Adrenal gland (tissue), 12 donors: ENCODE measurements around the gene DPP6. TPM values are rescaled to one million over a fixed set of nuclear protein-coding genes. Genes with fewer than 3 reads are reported as not detected.
A peak's percentile ranks its signal among the peaks of the same experiment; 100 is the strongest.
"Not testable (repeated sequence)": the region's sequence is repeated elsewhere in the genome, so short reads cannot be mapped to it uniquely, and the experiment has no call there.

Source experiments
- DNase-seq, 7 donors: peaks; one replicate each; pipeline ENCODE4 v3.0.0-alpha.2; 2019 to 2020
- H3K27ac ChIP-seq, 5 donors: fragments of 200-600 bp; sonication (generic) in 4 of 5; 1 replicate in 3 of 5; 2 replicates in 2 of 5; pipeline versions ENCODE4 v1.5.1 to v1.8.0; 2016 to 2020; ENCODE audit warnings: mild to moderate bottlenecking in 1 of 5
- H3K27me3 ChIP-seq: fragments of 200-600 bp; 2 replicates; pipeline ENCODE4 v1.8.0; 2021
- H3K36me3 ChIP-seq, 2 donors: fragments of 200-600 bp; replicated peaks in 1 of 2; 1 replicate in 1 of 2; 2 replicates in 1 of 2; pipeline versions ENCODE4 v1.5.1 to v1.8.0; 2018 to 2022
- H3K4me1 ChIP-seq, 2 donors: fragments of 200-600 bp; replicated peaks in 1 of 2; 1 replicate in 1 of 2; 2 replicates in 1 of 2; pipeline versions ENCODE4 v1.5.1 to v1.8.0; 2018 to 2021
- H3K4me3 ChIP-seq, 4 donors: fragments of 200-600 bp; sonication (generic) in 3 of 4; one replicate each; pipeline ENCODE4 v1.5.1; 2016 to 2018
- H3K9me3 ChIP-seq, 3 donors: fragments of 200-600 bp; sonication (generic) in 1 of 3; replicated peaks in 1 of 3; 1 replicate in 2 of 3; 2 replicates in 1 of 3; pipeline versions ENCODE4 v1.5.1 to v1.8.0; 2016 to 2021
- POLR2A ChIP-seq, 2 donors: fragments of 450-650 bp; IDR thresholded peaks; one replicate each; pipeline ENCODE4 v1.6.1; 2017; ENCODE audit warnings: antibody characterized with exemption in 2 of 2, mild to moderate bottlenecking in 2 of 2, moderate library complexity in 1 of 2
- WGBS, 4 donors: extraction: QIAGEN DNeasy Blood & Tissue Kit in 2 of 4; methylation state at CpG; one replicate each; pipeline versions ENCODE4 v1.1.5 to v1.1.7; 2013 to 2017; 5-methylcytosine and 5-hydroxymethylcytosine counted together
- intact Hi-C, 2 donors: fragments of 100-400 bp; cut with DNase I; formaldehyde crosslinking; loops; one replicate each; pipeline versions ENCODE4 v1.14.1 to v1.15.0; 2022 to 2023
- polyA plus RNA-seq, 3 donors: library from polyadenylated mRNA; stranded (reverse); fragments of 200-250 nt in 2 of 3; fragments of 350-450 nt in 1 of 3; fragmentation: Illumina TruSeq in 1 of 3; extraction: RNeasy Lipid Tissue Mini Kit (QIAGEN cat#74804) in 1 of 3; gene quantifications; one replicate each; pipeline ENCODE4 v1.2.3, GENCODE V29; 2013 to 2014
- total RNA-seq, 9 donors: library from RNA; depleted of rRNA in 4 of 9; stranded (reverse); fragments of >200 nt in 4 of 9; fragments of 120-200 nt in 1 of 9; fragmentation: NEBNext Ultra II Directional in 1 of 9; extraction: Animal tissue kit (Norgen Biotek cat#: 25700) in 1 of 9; gene quantifications; one replicate each; pipeline versions ENCODE4 v1.1.0 to v1.2.4, GENCODE V29; 2013 to 2023
- TF ChIP-seq, protein P1 (sequence below), 6 experiments: fragments of 450-650 bp in 4 of 6; fragments of 200-600 bp in 2 of 6; sonication (generic) in 1 of 6; IDR thresholded peaks; 1 replicate in 5 of 6; 2 replicates in 1 of 6; pipeline versions ENCODE4 v1.5.1 to v1.8.0; 2016 to 2021; ENCODE audit warnings: antibody characterized with exemption in 6 of 6, mild to moderate bottlenecking in 2 of 6, moderate library complexity in 1 of 6
- donor health status: healthy with polysubstance abuse.
- donor health status: Bipolar disorder and iron deficiency.
- donor health status: DM: yes; HTN: yes; CAD: no.
- donor health status: DM: no; HTN: no; CAD: no.
- donor health status: DM: no; HTN: no; CAD: no.
- donor health status: DM: yes; HTN: yes; CAD: no.

Gene DPP6
- total and polyA plus RNA-seq, 12 donors: 0.39 to 13.1 (median 5.1) TPM

DNA sequence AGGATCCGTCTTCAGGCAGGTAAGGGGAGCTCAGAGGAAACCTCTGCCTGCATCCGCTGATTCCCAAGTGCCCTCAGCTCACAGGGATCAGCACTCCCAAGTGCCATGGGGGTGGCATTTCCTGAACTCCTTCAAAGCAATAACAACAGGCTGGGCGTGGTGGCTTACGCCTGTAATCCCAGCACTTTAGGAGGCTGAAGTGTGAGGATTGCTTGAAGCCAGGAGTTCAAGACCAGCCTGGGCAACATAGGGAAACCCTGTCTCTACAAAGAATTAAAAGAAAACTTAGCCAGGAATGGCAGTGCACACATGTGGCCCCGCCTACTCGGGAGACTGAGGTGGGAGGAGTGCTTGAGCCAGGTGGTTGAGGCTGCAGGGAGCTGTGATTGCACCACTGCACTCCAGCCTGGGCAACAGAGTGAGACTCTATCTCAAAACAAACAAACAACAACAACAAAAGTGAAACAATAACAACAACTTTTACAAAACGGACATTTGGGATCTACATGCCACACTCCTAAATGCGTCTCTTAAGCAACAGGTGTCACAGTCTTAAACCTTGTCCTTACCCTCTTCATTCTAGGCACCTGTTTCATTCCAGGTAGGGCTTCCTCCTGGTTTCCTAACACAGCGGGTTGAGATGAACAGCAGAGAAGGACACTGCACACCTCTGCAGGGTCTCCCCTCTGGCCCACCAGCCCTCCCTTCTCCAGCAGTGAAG, 877.0 kb downstream of the DPP6 start:
- H3K4me1 ChIP-seq: peaks cover 0 to 20% of the 10 kb centered on the region in 2 donors
- peak overlapping the region; percentile 84 to 93 (median 90) for H3K27ac ChIP-seq
- DNase-seq: peak in 2 of 7 donors; percentile 7 to 22
- 45 to 70% (median 56%) methylated on average over 7 to 9 of the region's 9 CpGs for WGBS, 4 donors
- TF ChIP-seq POLR2A (IDR thresholded peaks at IDR 0.05): no peak
- TF ChIP-seq, protein P1, sequence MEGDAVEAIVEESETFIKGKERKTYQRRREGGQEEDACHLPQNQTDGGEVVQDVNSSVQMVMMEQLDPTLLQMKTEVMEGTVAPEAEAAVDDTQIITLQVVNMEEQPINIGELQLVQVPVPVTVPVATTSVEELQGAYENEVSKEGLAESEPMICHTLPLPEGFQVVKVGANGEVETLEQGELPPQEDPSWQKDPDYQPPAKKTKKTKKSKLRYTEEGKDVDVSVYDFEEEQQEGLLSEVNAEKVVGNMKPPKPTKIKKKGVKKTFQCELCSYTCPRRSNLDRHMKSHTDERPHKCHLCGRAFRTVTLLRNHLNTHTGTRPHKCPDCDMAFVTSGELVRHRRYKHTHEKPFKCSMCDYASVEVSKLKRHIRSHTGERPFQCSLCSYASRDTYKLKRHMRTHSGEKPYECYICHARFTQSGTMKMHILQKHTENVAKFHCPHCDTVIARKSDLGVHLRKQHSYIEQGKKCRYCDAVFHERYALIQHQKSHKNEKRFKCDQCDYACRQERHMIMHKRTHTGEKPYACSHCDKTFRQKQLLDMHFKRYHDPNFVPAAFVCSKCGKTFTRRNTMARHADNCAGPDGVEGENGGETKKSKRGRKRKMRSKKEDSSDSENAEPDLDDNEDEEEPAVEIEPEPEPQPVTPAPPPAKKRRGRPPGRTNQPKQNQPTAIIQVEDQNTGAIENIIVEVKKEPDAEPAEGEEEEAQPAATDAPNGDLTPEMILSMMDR (IDR thresholded peaks at IDR 0.05): no peak
- H3K9me3 ChIP-seq: no peaks in the 10 kb centered on the region
- no peaks in the 10 kb centered on the region for H3K27me3 ChIP-seq
- intact Hi-C loops: loop anchor here in 1 of 2 donors (5.0 kb wide), 1 partner anchor 413 kb away; no protein-coding TSS in a partner anchor
- H3K4me3 ChIP-seq: peak overlapping the region in 3 of 4 donors; percentile 58 to 82 (median 64)
- no peaks in the 10 kb centered on the region for H3K36me3 ChIP-seq

DNA sequence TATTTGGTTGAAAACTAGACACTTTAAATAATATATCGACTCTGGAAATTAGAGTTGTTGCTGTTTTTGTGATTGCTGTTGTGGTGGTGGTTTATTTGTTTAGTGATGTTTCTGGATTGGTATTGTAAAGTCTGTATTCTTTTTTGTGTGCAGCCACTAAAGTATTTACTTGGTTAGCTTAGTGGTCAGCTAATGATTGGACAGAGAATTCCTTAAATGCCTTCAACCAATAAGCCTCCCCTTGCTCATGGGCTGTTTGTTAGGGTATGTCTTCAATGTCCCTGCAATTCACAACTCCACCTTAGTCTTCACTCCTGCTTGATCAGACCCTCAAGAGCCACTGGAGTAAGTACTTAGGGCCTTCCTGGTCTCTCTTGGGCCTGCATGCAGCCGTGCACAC, 879.7 kb downstream of the DPP6 start:
- Histone ChIP-seq H3K27me3 (no peaks in the 10 kb centered on the region), H3K27ac (no peak overlapping the region), H3K4me3 (no peak overlapping the region), H3K36me3 (no peaks in the 10 kb centered on the region), H3K4me1 (peaks cover 0 to 20% of the 10 kb centered on the region in 2 donors), H3K9me3 (peaks cover 0 to 7% (median 0%) of the 10 kb centered on the region in 3 donors)
- intact Hi-C loops: no loop called here
- WGBS, 4 donors: 95 to 98% (median 97%) methylated on average over 2 of the region's 2 CpGs
- DNase-seq: no peak
- TF ChIP-seq POLR2A (IDR thresholded peaks at IDR 0.05): no peak
- TF ChIP-seq, protein P1 (IDR thresholded peaks at IDR 0.05): no peak

DNA sequence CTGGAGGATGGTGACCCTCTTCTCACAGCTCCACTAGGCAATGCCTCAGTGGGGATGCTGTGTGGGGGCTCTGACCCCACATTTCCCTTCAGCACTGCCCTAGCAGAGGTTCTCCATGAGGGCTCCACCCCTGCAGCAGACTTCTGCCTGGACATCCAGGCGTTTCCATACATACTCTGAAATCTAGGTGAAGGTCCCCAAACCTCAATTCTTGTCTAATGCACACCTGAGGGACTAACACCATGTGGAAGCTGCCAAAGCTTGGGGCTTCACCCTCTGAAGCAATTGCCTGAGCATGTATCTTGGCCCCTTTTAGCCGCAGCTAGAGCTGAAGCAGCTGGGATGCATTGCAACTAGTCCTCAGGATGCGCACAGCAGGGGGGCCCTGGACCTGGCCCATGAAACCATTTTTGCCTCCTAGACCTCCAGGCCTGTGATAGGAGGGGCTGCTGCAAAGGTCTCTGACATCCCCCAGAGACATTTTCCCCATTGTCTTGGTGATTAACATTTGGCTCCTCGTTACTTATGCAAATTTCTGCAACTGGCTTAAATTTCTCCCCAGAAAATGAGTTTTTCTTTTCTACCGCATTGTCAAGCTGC, 882.3 kb downstream of the DPP6 start:
- DNase-seq, H3K4me3 ChIP-seq, H3K36me3 ChIP-seq, H3K27ac ChIP-seq, H3K9me3 ChIP-seq, H3K27me3 ChIP-seq, intact Hi-C loops: not testable (repeated sequence)
- peaks cover 0 to 13% of the 10 kb centered on the region in 2 donors for H3K4me1 ChIP-seq
- 93 to 98% (median 96%) methylated on average over 2 to 5 of the region's 5 CpGs for WGBS, 4 donors

DNA sequence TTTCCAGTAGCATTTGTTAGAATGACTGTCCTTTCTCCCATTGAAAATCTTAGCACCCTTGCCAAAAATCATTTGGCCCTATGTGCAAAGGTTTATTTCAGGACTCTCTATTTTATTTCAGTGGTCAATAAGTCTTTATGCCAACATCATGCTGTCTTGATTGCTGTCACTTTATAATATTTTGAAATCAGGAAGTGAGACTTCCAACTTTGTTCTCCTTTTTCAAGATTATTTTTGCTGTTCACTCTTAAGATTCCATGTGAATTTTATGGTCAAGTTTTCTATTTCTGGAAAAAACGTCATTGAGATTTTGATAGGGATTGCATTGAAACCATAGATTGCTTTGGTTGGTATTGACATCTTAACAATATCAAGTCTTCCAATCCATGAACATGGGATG, 885.6 kb downstream of the DPP6 start:
- TF ChIP-seq POLR2A (IDR thresholded peaks at IDR 0.05): no peak
- TF ChIP-seq, protein P1 (IDR thresholded peaks at IDR 0.05): no peak
- no peak for DNase-seq
- Histone ChIP-seq H3K4me1 (no peaks in the 10 kb centered on the region), H3K36me3 (no peaks in the 10 kb centered on the region), H3K27me3 (no peaks in the 10 kb centered on the region), H3K4me3 (no peak overlapping the region), H3K27ac (no peak overlapping the region), H3K9me3 (peaks cover 0 to 7% (median 0%) of the 10 kb centered on the region in 3 donors)
- intact Hi-C loops: no loop called here
- whole genome bisulfite sequencing, 4 donors: 45 to 75% (median 65%) methylated on average over 1 of the region's 1 CpG
